ENCODE results near the gene RSU1.
"Not testable (repeated sequence)": the region's sequence is repeated elsewhere in the genome, so short reads cannot be mapped to it uniquely, and the experiment has no call there.

RSU1 gene

GRCh38 chr10:16817125-16818019 is at the start of gene RSU1:
RSU1 (minus strand) TSS chr10:16817424; CDS start chr10:16817081, 343 bp downstream.
- peak; percentile 100 for DNase-seq (ENCODE audit: low read depth)

GRCh38 chr10:16866541-16867275 is 49.5 kb upstream of the RSU1 start:
- no peak for DNase-seq (ENCODE audit: low read depth)

GRCh38 chr10:16865766-16866165 is 48.5 kb upstream of the RSU1 start:
- no peak for DNase-seq (ENCODE audit: low read depth)

GRCh38 chr10:16863766-16864165 is 46.5 kb upstream of the RSU1 start:
- DNase-seq (ENCODE audit: low read depth) = no peak

GRCh38 chr10:16857419-16857818 is 40.2 kb upstream of the RSU1 start:
- DNase-seq (ENCODE audit: low read depth) = no peak

- no peak for DNase-seq (ENCODE audit: low read depth)
Observed at GRCh38 chr10:16856567-16856966, 39.3 kb upstream of the RSU1 start.

GRCh38 chr10:16856092-16856491 is 38.9 kb upstream of the RSU1 start:
- no peak for DNase-seq (ENCODE audit: low read depth)

- no peak for DNase-seq (ENCODE audit: low read depth)
Observed at GRCh38 chr10:16854623-16855022, 37.4 kb upstream of the RSU1 start.

- DNase-seq (ENCODE audit: low read depth) = no peak
Observed at GRCh38 chr10:16853809-16854208, 36.6 kb upstream of the RSU1 start.

- no peak for DNase-seq (ENCODE audit: low read depth)
Observed at GRCh38 chr10:16853201-16853600, 36.0 kb upstream of the RSU1 start.

GRCh38 chr10:16852624-16853023 is 35.4 kb upstream of the RSU1 start:
- no peak for DNase-seq (ENCODE audit: low read depth)

- no peak for DNase-seq (ENCODE audit: low read depth)
Observed at GRCh38 chr10:16848562-16849154, 31.4 kb upstream of the RSU1 start.

- no peak for DNase-seq (ENCODE audit: low read depth)
Observed at GRCh38 chr10:16847644-16848043, 30.4 kb upstream of the RSU1 start.

- no peak for DNase-seq (ENCODE audit: low read depth)
Observed at GRCh38 chr10:16845248-16845647, 28.0 kb upstream of the RSU1 start.

GRCh38 chr10:16843252-16843870 is 26.1 kb upstream of the RSU1 start:
- no peak for DNase-seq (ENCODE audit: low read depth)

GRCh38 chr10:16835228-16835627 is 18.0 kb upstream of the RSU1 start:
- no peak for DNase-seq (ENCODE audit: low read depth)

- no peak for DNase-seq (ENCODE audit: low read depth)
Observed at GRCh38 chr10:16832351-16833080, 15.3 kb upstream of the RSU1 start.

GRCh38 chr10:16828701-16829175 is 11.5 kb upstream of the RSU1 start:
- DNase-seq (ENCODE audit: low read depth) = no peak

GRCh38 chr10:16828114-16828568 is 10.9 kb upstream of the RSU1 start:
- peak; percentile 39 for DNase-seq (ENCODE audit: low read depth)

GRCh38 chr10:16827474-16827873 is 10.2 kb upstream of the RSU1 start:
- DNase-seq (ENCODE audit: low read depth) = not testable (repeated sequence)

- DNase-seq (ENCODE audit: low read depth) = no peak
Observed at GRCh38 chr10:16822726-16823360, 5.6 kb upstream of the RSU1 start.
